GM12878 (cell line): Measurements from ENCODE around the gene PHF2. TPM values are rescaled to one million over a fixed set of nuclear protein-coding genes. Genes with fewer than 3 reads are reported as not detected.

Source experiments
- ATAC-seq: fragments of 200-7000 bp; cut with Tn5 transposase; 3 replicates; pipeline ENCODE4 v1.9.1; 2020; ENCODE audit warnings: mild to moderate bottlenecking, moderate library complexity
- BruUV-seq: library from RNA; stranded (reverse); fragments of 400-500 nt; replicated peaks from 2 replicates; lab custom pipeline; 2021; lab: Mats Ljungman, UMichigan
- CTCF ChIA-PET: fragments of 300-600 bp; sonication (Branson Sonifier 250); formaldehyde crosslinking; extraction: SDS; loops from one replicate; lab custom pipeline; 2021; ENCODE audit warnings: inconsistent platforms; lab: Yijun Ruan, JAX
- POLR2A ChIA-PET: fragments of 350-600 bp; formaldehyde crosslinking; extraction: SDS; loops from one replicate; lab custom pipeline; 2021; ENCODE audit warnings: inconsistent platforms; lab: Charles Lee
- RAD21 ChIA-PET: fragments of 300-600 bp; sonication (Branson Sonifier 250); formaldehyde crosslinking; loops from one replicate; lab custom pipeline; 2023; ENCODE audit warnings: antibody characterized with exemption; ENCODE audit not compliant: unreplicated experiment; lab: Charles Lee
- SMC1A ChIA-PET: fragments of 300-600 bp; sonication (Branson Sonifier 250); formaldehyde crosslinking; loops from one replicate; lab custom pipeline; 2023; ENCODE audit not compliant: unreplicated experiment, uncharacterized antibody; lab: Charles Lee
- DNase-seq: peaks from one replicate; pipeline ENCODE4 v3.0.0-alpha.2; 2011; ENCODE audit warnings: low read depth, low spot score
- FAIRE-seq: peaks from 3 replicates; lab custom pipeline; 2011; peaks lifted over from hg19 to GRCh38; lab: Jason Lieb, UNC
- H2AFZ ChIP-seq: 2 replicates; pipeline ENCODE4 v1.6.0; 2011; ENCODE audit warnings: low read depth, low read length, control low read depth; ENCODE audit not compliant: control insufficient read depth
- H3K27ac ChIP-seq: 2 replicates; pipeline ENCODE4 v1.5.1; 2011; ENCODE audit warnings: control low read depth; ENCODE audit not compliant: control insufficient read depth, insufficient read depth
- H3K27me3 ChIP-seq, 2 experiments: replicated peaks in 1 of 2; 2 replicates each; pipeline versions ENCODE4 v1.6.0 to v1.6.1; 2011; ENCODE audit warnings: low read length in 1 of 2; ENCODE audit not compliant: control insufficient read depth in 2 of 2, insufficient read depth in 2 of 2
- H3K36me3 ChIP-seq, 2 experiments: 2 replicates each; pipeline ENCODE4 v1.5.1; 2011; ENCODE audit warnings: low read length in 1 of 2; ENCODE audit not compliant: control insufficient read depth in 2 of 2, insufficient read depth in 2 of 2
- H3K4me1 ChIP-seq: 2 replicates; pipeline ENCODE4 v1.6.1; 2011; ENCODE audit warnings: mild to moderate bottlenecking, low read length, moderate library complexity, mixed read lengths; ENCODE audit not compliant: control insufficient read depth, insufficient read depth
- H3K4me2 ChIP-seq: 2 replicates; pipeline ENCODE4 v1.6.0; 2011; ENCODE audit warnings: control low read depth; ENCODE audit not compliant: control insufficient read depth, insufficient read depth
- H3K4me3 ChIP-seq: fragments of 200-600 bp; sonication (generic); 2 replicates; pipeline ENCODE4 v1.5.1; 2016
- H3K79me2 ChIP-seq: 2 replicates; pipeline ENCODE4 v1.6.0; 2011; ENCODE audit warnings: low read length; ENCODE audit not compliant: control insufficient read depth, insufficient read depth
- H3K9ac ChIP-seq: 2 replicates; pipeline ENCODE4 v1.8.0; 2011; ENCODE audit warnings: low read length, control low read depth, mixed read lengths; ENCODE audit not compliant: control insufficient read depth, insufficient read depth
- H3K9me3 ChIP-seq: replicated peaks from 3 replicates; pipeline ENCODE4 v1.5.1; 2011; ENCODE audit warnings: mild to moderate bottlenecking, low read length; ENCODE audit not compliant: control insufficient read depth, insufficient read depth
- H4K20me1 ChIP-seq: 2 replicates; pipeline ENCODE4 v1.6.0; 2011; ENCODE audit not compliant: control insufficient read depth, insufficient read depth
- BACH1 ChIP-seq: fragments of 450-650 bp; IDR thresholded peaks from 2 replicates; pipeline ENCODE4 v1.6.1; 2017; ENCODE audit warnings: mild to moderate bottlenecking, borderline replicate concordance
- E2F8 ChIP-seq: fragments of 450-650 bp; IDR thresholded peaks from 2 replicates; pipeline ENCODE4 v1.6.1; 2018; ENCODE audit warnings: mild to moderate bottlenecking, low read depth, moderate library complexity; ENCODE audit not compliant: partially characterized antibody
- KLF5 ChIP-seq: fragments of 450-650 bp; IDR thresholded peaks from 2 replicates; pipeline ENCODE4 v1.6.1; 2014; ENCODE audit warnings: mild to moderate bottlenecking; ENCODE audit not compliant: partially characterized antibody
- MTA2 ChIP-seq: fragments of 450-650 bp; IDR thresholded peaks from 2 replicates; pipeline ENCODE4 v1.6.1; 2016; ENCODE audit warnings: low read depth, mild to moderate bottlenecking, moderate library complexity
- NFYA ChIP-seq: IDR thresholded peaks from 2 replicates; pipeline ENCODE4 v1.6.1; 2011; ENCODE audit warnings: low read depth, mild to moderate bottlenecking, low read length, improper control_type of control experiment, borderline replicate concordance
- RAD21 ChIP-seq: IDR thresholded peaks from 2 replicates; pipeline ENCODE4 v1.6.1; 2011; ENCODE audit warnings: mild to moderate bottlenecking, low read depth, low read length, moderate library complexity; ENCODE audit not compliant: insufficient read depth
- REST ChIP-seq: IDR thresholded peaks from 2 replicates; pipeline ENCODE4 v1.6.1; 2012; ENCODE audit warnings: mild to moderate bottlenecking, low read depth, low read length
- TAF1 ChIP-seq: IDR thresholded peaks from 2 replicates; pipeline ENCODE4 v1.6.1; 2011; ENCODE audit warnings: mild to moderate bottlenecking, low read depth, low read length, borderline replicate concordance
- TARDBP ChIP-seq: IDR thresholded peaks from 2 replicates; pipeline ENCODE4 v1.6.1; 2016; ENCODE audit warnings: borderline replicate concordance
- WGBS: methylation state at CpG from one replicate; pipeline ENCODE4 v1.1.6; 2016; ENCODE audit warnings: low lambda C conversion rate; ENCODE audit not compliant: insufficient replicate concordance, insufficient coverage; ENCODE audit errors: missing lambda C conversion rate; 5-methylcytosine and 5-hydroxymethylcytosine counted together
- in situ Hi-C: fragments of 300-500 bp; cut with MboI; formaldehyde crosslinking; loops from 9 replicates; pipeline ENCODE4 v1.14.3; 2018; ENCODE audit warnings: mixed read lengths
- intact Hi-C: fragments of 100-400 bp; cut with micrococcal nuclease; formaldehyde crosslinking; loops from one replicate; pipeline ENCODE4 v1.14.2; 2022; ENCODE audit not compliant: unreplicated experiment
- polyA plus RNA-seq, 11 experiments: library from polyadenylated mRNA; depleted of rRNA in 4 of 11; unstranded in 6 of 11; stranded (reverse) in 5 of 11; fragments of >200 nt; fragmentation: Nextera tagmentation in 4 of 11; fragmentation: Illumina TruSeq in 1 of 11; extraction: Ambion mirVana in 4 of 11; extraction: Trizol in 1 of 11; gene quantifications; 1 replicate in 1 of 11; 2 replicates in 10 of 11; pipeline versions ENCODE4 v1.2.1 to v1.2.3, GENCODE V29; 2011 to 2016; ENCODE audit warnings: inconsistent platforms in 2 of 11, missing spikeins in 2 of 11, low read depth in 1 of 11
- total RNA-seq, 4 experiments: library from RNA; depleted of rRNA in 3 of 4; stranded (reverse); fragments of >200 nt in 3 of 4; fragmentation: Illumina TruSeq in 1 of 4; extraction: Trizol in 1 of 4; gene quantifications; 2 replicates each; pipeline versions ENCODE4 v1.2.1 to v1.2.3, GENCODE V29; 2013 to 2021
- TF ChIP-seq, protein P1 (sequence below): IDR thresholded peaks from 2 replicates; pipeline ENCODE4 v1.6.1; 2012; ENCODE audit warnings: improper control_type of control experiment, low read depth, low read length; ENCODE audit not compliant: insufficient replicate concordance

Gene PHF2
- total and polyA plus RNA-seq, 10 of the 15 experiments (the other 5 are each of a cell fraction or from before 2014, with no cell fraction given) = 0.34 to 13.3 (median 5.5) TPM

- 22% methylated on average over 20 of the region's 20 CpGs for WGBS
- H3K27ac ChIP-seq = no peak overlapping the region
- no peak overlapping the region for H3K4me3 ChIP-seq
- RAD21 ChIA-PET = no interaction called here
- H3K4me1 ChIP-seq = no peaks in the 10 kb centered on the region
- FAIRE-seq = no peak
- H4K20me1 ChIP-seq = no peaks in the 10 kb centered on the region
- H3K36me3 ChIP-seq = no peaks in the 10 kb centered on the region
- no peak for DNase-seq
- intact Hi-C loops = loop anchor here (10.0 kb wide), 1 partner anchor 531 kb away; no protein-coding TSS in a partner anchor
- in situ Hi-C loops = loop anchor here (5.0 kb wide), 1 partner anchor 283 kb away; no protein-coding TSS in a partner anchor
- H3K79me2 ChIP-seq = no peaks in the 10 kb centered on the region
- no TSS peak for BruUV-seq
- SMC1A ChIA-PET = no interaction called here
- H3K9me3 ChIP-seq = no peaks in the 10 kb centered on the region; the same call in 1 of the 3 replicates
- H3K9ac ChIP-seq = no peak overlapping the region
- no peak for ATAC-seq
- H2AFZ ChIP-seq = no peak overlapping the region
- POLR2A ChIA-PET = no interaction called here
- H3K4me2 ChIP-seq = no peak overlapping the region
- CTCF ChIA-PET = interaction anchor here (2.9 kb wide), 1 partner anchor 318 kb away, joined by 12 read pairs; no protein-coding TSS in a partner anchor
- no peaks in the 10 kb centered on the region for H3K27me3 ChIP-seq
- TF ChIP-seq MTA2 = no peak
- TF ChIP-seq KLF5 = no peak
- no peak for TF ChIP-seq TAF1
- TF ChIP-seq E2F8 = no peak
- no peak for TF ChIP-seq TARDBP
- no peak for TF ChIP-seq RAD21
- TF ChIP-seq, protein P1, sequence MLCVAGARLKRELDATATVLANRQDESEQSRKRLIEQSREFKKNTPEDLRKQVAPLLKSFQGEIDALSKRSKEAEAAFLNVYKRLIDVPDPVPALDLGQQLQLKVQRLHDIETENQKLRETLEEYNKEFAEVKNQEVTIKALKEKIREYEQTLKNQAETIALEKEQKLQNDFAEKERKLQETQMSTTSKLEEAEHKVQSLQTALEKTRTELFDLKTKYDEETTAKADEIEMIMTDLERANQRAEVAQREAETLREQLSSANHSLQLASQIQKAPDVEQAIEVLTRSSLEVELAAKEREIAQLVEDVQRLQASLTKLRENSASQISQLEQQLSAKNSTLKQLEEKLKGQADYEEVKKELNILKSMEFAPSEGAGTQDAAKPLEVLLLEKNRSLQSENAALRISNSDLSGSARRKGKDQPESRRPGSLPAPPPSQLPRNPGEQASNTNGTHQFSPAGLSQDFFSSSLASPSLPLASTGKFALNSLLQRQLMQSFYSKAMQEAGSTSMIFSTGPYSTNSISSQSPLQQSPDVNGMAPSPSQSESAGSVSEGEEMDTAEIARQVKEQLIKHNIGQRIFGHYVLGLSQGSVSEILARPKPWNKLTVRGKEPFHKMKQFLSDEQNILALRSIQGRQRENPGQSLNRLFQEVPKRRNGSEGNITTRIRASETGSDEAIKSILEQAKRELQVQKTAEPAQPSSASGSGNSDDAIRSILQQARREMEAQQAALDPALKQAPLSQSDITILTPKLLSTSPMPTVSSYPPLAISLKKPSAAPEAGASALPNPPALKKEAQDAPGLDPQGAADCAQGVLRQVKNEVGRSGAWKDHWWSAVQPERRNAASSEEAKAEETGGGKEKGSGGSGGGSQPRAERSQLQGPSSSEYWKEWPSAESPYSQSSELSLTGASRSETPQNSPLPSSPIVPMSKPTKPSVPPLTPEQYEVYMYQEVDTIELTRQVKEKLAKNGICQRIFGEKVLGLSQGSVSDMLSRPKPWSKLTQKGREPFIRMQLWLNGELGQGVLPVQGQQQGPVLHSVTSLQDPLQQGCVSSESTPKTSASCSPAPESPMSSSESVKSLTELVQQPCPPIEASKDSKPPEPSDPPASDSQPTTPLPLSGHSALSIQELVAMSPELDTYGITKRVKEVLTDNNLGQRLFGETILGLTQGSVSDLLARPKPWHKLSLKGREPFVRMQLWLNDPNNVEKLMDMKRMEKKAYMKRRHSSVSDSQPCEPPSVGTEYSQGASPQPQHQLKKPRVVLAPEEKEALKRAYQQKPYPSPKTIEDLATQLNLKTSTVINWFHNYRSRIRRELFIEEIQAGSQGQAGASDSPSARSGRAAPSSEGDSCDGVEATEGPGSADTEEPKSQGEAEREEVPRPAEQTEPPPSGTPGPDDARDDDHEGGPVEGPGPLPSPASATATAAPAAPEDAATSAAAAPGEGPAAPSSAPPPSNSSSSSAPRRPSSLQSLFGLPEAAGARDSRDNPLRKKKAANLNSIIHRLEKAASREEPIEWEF = no peak
- TF ChIP-seq BACH1 = no peak
- no peak for TF ChIP-seq REST
- no peak for TF ChIP-seq NFYA
Observed at GRCh38 chr9:93684161-93684765, 107.9 kb downstream of the PHF2 start.
